ENCODE data around the gene SPPL2C.

- no peak for TF ChIP-seq POLR2AphosphoS5 (IDR thresholded peaks at IDR 0.05)
- no peak for TF ChIP-seq CTCF (IDR thresholded peaks at IDR 0.05)
- TF ChIP-seq POLR2A (IDR thresholded peaks at IDR 0.05), result no peak
- no peak for TF ChIP-seq EP300 (IDR thresholded peaks at IDR 0.05)
Observed at GRCh38 chr17:45845376-45846185, 900 bp downstream of the SPPL2C start.

All from sigmoid colon (tissue), 4 donors.